Activated CD8-positive, alpha-beta T cell treated with anti-CD3 and anti-CD28 coated beads for 36 hours (primary cell): ENCODE data around the gene LPP. TPM values are rescaled to one million over a fixed set of nuclear protein-coding genes. Genes with fewer than 3 reads are reported as not detected.
"Not testable (repeated sequence)": the region's sequence is repeated elsewhere in the genome, so short reads cannot be mapped to it uniquely, and the experiment has no call there.

Experiments used
- ATAC-seq: fragments of 200-7000 bp; cut with Tn5 transposase; one replicate; pipeline ENCODE4 v1.10.0; 2021; ENCODE audit warnings: mild to moderate bottlenecking, moderate library complexity
- CTCF ChIA-PET: fragments of 350-600 bp; sonication (Branson Sonifier 250); formaldehyde crosslinking; loops from one replicate; lab custom pipeline; 2021; ENCODE audit warnings: antibody characterized with exemption; lab: Charles Lee
- POLR2A ChIA-PET: fragments of 350-600 bp; sonication (Branson Sonifier 250); formaldehyde crosslinking; loops from one replicate; lab custom pipeline; 2021; ENCODE audit warnings: antibody characterized with exemption; lab: Charles Lee
- DNase-seq: peaks from one replicate; pipeline ENCODE4 v3.0.0-alpha.2; 2020
- H3K27ac Mint-ChIP-seq: one replicate; pipeline ENCODE4 v1.8.0; 2021; ENCODE audit warnings: mild to moderate bottlenecking, mixed read lengths
- H3K27me3 Mint-ChIP-seq: one replicate; pipeline ENCODE4 v1.8.0; 2021; ENCODE audit warnings: mixed read lengths
- H3K36me3 Mint-ChIP-seq: one replicate; pipeline ENCODE4 v1.8.0; 2021; ENCODE audit warnings: low read depth, mixed read lengths
- H3K4me1 Mint-ChIP-seq: one replicate; pipeline ENCODE4 v1.8.0; 2021; ENCODE audit warnings: low read depth, mixed read lengths
- H3K4me3 Mint-ChIP-seq: one replicate; pipeline ENCODE4 v1.8.0; 2021; ENCODE audit warnings: mild to moderate bottlenecking, moderate library complexity, mixed read lengths
- H3K9me3 Mint-ChIP-seq: one replicate; pipeline ENCODE4 v1.8.0; 2021; ENCODE audit warnings: mixed read lengths
- CTCF ChIP-seq: fragments of 200-600 bp; IDR thresholded peaks from one replicate; pipeline ENCODE4 v1.8.0; 2022; ENCODE audit warnings: antibody characterized with exemption, mild to moderate bottlenecking
- intact Hi-C: fragments of 100-400 bp; cut with micrococcal nuclease; formaldehyde crosslinking; loops from one replicate; pipeline ENCODE4 v1.10.0; 2022
- total RNA-seq, 2 experiments: library from RNA; stranded (reverse); gene quantifications; one replicate each; pipeline ENCODE4 v1.2.3, GENCODE V29; 2021

Gene LPP
- total RNA-seq, 2 experiments from 2014 or later: 16.4 to 22.6 TPM

DNA sequence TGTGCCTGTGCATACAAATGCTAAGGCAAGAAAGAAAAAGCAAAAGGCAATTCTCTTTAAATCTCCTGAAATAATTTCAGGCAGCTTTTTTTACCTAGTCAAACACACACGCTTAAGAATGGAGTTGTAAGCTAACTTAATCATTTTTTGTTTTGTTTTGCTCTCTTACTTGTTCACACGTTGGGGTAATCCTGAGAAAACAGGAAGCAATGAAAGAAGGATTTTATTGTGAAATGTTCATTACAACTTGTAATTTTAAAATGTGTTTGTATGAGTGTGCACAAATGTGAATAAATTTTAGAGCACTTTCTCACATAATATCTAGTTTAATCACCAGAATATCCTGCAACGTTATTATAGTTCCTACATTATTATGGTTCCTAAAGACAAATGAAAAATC is 263.8 kb downstream of the LPP start:
- Mint-ChIP-seq H3K27me3 (no peaks in the 10 kb centered on the region), H3K36me3 (no peaks in the 10 kb centered on the region), H3K4me3 (no peak overlapping the region), H3K9me3 (no peaks in the 10 kb centered on the region), H3K27ac (peak overlapping the region; percentile 46), H3K4me1 (peaks cover 12% of the 10 kb centered on the region)
- ATAC-seq (no peak), DNase-seq (no peak)
- intact Hi-C loops: no loop called here
- ChIA-PET CTCF (interaction anchor here (1.0 kb wide), 1 partner anchor 537 kb away, joined by 3 read pairs; no protein-coding TSS in a partner anchor), POLR2A (interaction anchor here (0.9 kb wide), 1 partner anchor 9 kb away, joined by 3 read pairs; no protein-coding TSS in a partner anchor)
- TF ChIP-seq CTCF: no peak

DNA sequence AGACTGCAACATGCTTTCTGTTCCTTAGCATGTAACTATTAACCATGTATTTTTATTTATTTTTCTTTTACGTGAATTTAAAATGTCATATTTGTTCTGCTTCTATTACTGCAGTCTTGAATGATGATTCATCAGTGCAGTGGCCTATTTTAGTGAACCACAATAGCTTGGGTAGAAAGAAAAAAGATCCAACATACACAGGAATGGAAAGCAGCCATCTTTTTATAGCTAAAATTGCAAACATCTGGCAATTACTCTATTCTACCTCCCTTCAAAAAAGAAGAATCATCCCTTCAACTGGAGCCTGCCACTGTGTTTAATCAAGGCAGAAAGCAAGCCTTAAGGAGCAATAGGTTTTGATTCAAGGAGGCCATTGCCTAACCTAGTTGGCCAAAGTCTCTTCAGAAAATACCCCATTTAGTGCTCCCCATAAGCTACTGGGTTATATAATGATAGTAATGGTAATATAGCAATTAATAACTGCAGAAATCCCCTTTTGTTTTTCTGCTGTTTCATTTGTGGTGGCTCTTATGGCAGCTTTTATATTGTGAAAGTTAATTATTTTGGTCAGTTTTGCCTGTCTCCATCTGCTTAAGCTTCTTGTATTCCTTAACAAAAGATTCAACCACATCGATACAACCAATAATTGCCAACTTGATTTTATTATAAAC is 267.3 kb downstream of the LPP start:
- ChIA-PET CTCF (no interaction called here), POLR2A (interaction anchor here (0.7 to 1.4 kb wide), 2 partner anchors 11 to 905 kb away, joined by 4 to 5 read pairs; no protein-coding TSS in a partner anchor)
- ATAC-seq (peak; percentile 30), DNase-seq (no peak)
- intact Hi-C loops: no loop called here
- TF ChIP-seq CTCF: no peak
- H3K27me3 Mint-ChIP-seq: no peaks in the 10 kb centered on the region
- peaks cover 17% of the 10 kb centered on the region for H3K36me3 Mint-ChIP-seq
- H3K27ac Mint-ChIP-seq: no peak overlapping the region
- no peak overlapping the region for H3K4me3 Mint-ChIP-seq
- H3K9me3 Mint-ChIP-seq: peaks cover 10% of the 10 kb centered on the region
- H3K4me1 Mint-ChIP-seq: peaks cover 12% of the 10 kb centered on the region

DNA sequence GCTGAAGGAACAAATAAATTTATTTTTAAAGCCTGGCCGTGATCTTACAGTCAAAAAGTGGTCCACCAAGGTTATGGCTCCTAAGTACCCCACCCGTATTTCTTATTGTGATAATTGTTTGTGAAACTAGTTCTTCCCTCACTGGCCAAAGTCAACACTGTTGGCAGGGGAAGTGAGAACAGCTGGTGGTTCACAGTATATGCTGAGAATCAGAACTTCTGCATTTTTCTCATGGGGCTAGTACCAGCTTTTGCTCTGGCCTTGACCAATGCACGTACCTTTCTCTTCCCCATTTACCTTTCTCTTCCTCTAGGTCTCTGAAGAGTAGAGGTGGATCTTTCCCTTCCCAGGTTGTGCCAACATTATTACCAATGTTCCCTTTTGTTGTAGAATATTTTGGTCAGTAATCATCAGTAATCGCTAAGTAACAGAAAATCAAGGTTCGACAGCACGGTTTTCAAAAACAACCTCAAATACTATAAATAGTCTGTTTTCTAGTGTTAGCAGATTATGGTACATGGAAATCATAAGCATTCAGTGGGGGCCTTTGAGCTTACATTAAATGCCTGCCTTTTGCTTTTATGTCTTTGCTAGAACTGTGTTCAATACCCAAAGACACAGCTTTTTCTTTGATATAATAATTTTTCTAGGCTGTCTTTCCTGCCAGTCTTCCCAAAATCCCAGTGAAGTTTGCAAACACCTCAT is 268.0 kb downstream of the LPP start:
- peaks cover 12% of the 10 kb centered on the region for H3K4me1 Mint-ChIP-seq
- POLR2A ChIA-PET: interaction anchor here (1.4 kb wide), 1 partner anchor 10 kb away, joined by 5 read pairs; no protein-coding TSS in a partner anchor
- no peaks in the 10 kb centered on the region for H3K27me3 Mint-ChIP-seq

DNA sequence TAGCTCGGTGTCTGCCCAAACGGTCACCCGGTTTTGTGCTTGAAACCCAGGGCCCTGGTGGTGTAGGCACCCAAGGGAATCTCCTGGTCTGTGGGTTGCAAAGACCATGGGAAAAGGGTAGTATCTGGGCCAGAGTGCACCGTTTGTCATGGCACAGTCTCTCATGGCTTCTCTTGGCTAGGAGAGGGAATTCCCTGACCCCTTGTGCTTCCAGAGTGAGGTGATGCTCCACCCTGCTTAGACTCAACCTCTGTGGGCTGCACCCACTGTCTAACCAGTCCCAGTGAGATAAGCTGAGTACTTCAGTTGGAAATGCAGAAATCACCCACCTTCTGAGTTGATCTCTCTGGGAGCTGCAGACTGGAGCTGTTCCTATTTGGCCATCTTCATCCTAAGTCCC is 274.0 kb downstream of the LPP start:
- DNase-seq, intact Hi-C loops, POLR2A ChIA-PET, H3K4me3 Mint-ChIP-seq, H3K27me3 Mint-ChIP-seq, H3K27ac Mint-ChIP-seq, ATAC-seq: not testable (repeated sequence)
- H3K9me3 Mint-ChIP-seq: peaks cover 14% of the 10 kb centered on the region
- peaks cover 20% of the 10 kb centered on the region for H3K36me3 Mint-ChIP-seq
- peaks cover 16% of the 10 kb centered on the region for H3K4me1 Mint-ChIP-seq
- CTCF ChIA-PET: interaction anchor here (1.1 kb wide), 1 partner anchor 10 kb away, joined by 3 read pairs; no protein-coding TSS in a partner anchor

More for the DNA sequence above, 268.0 kb downstream of the LPP start:
- intact Hi-C loops: no loop called here
- CTCF ChIA-PET: interaction anchor here (0.6 to 1.2 kb wide), 2 partner anchors 10 to 713 kb away, joined by 3 read pairs; no protein-coding TSS in a partner anchor
- H3K9me3 Mint-ChIP-seq: peaks cover 14% of the 10 kb centered on the region
- no peak for TF ChIP-seq CTCF
- DNase-seq: no peak
- ATAC-seq: no peak
- H3K27ac Mint-ChIP-seq: no peak overlapping the region
- peaks cover 17% of the 10 kb centered on the region for H3K36me3 Mint-ChIP-seq
- H3K4me3 Mint-ChIP-seq: no peak overlapping the region

GRCh38 chr3:188431040-188431439 is 277.1 kb downstream of the LPP start:
- ATAC-seq (no peak), DNase-seq (no peak)
- CTCF ChIA-PET: interaction anchor here (1.4 kb wide), 1 partner anchor 12 kb away, joined by 6 read pairs; no protein-coding TSS in a partner anchor
- peaks cover 30% of the 10 kb centered on the region for H3K4me1 Mint-ChIP-seq
- H3K36me3 Mint-ChIP-seq: peaks cover 3% of the 10 kb centered on the region
- intact Hi-C loops: loop anchor here (10.0 kb wide), 1 partner anchor 154 kb away; no protein-coding TSS in a partner anchor
- no peaks in the 10 kb centered on the region for H3K27me3 Mint-ChIP-seq
- peaks cover 5% of the 10 kb centered on the region for H3K9me3 Mint-ChIP-seq
- H3K4me3 Mint-ChIP-seq: no peak overlapping the region
- no peak for TF ChIP-seq CTCF
- POLR2A ChIA-PET: no interaction called here
- no peak overlapping the region for H3K27ac Mint-ChIP-seq
